Mammary epithelial cell (primary cell): ENCODE data around the gene INPP4A.

ENCODE experiments used
- CTCF ChIP-seq, 2 donors: IDR thresholded peaks in 1 of 2; conservative IDR thresholded peaks in 1 of 2; 2 replicates each; pipeline ENCODE4 v1.5.1; 2011 to 2012; ENCODE audit warnings: inconsistent platforms in 2 of 2, low read length in 2 of 2, mild to moderate bottlenecking in 2 of 2, control low read depth in 1 of 2, low read depth in 1 of 2; ENCODE audit not compliant: insufficient read depth in 1 of 2; ENCODE audit errors: extremely low read depth in 1 of 2
- EZH2 ChIP-seq: IDR thresholded peaks from 2 replicates; pipeline ENCODE4 v1.6.1; 2012; ENCODE audit warnings: low read length, inconsistent platforms, borderline replicate concordance

- TF ChIP-seq CTCF (conservative IDR thresholded peaks at IDR 0.05 in 1 of 2, IDR thresholded peaks at IDR 0.05 in 1 of 2; ENCODE audit: extremely low read depth in 1 of 2, insufficient read depth in 1 of 2, low read depth in 1 of 2, low read length in 2 of 2): no peak
- no peak for TF ChIP-seq EZH2
Observed at GRCh38 chr2:98521266-98521665, 76.6 kb downstream of the INPP4A start.
